ENCODE data around the gene NTM.

- TF ChIP-seq CTCF (IDR thresholded peaks at IDR 0.05; ENCODE audit: extremely low read depth in 1 of 2, insufficient read depth in 1 of 2, low read depth in 1 of 2, low read length in 2 of 2) (no peak), POLR2A (IDR thresholded peaks at IDR 0.05; ENCODE audit: low read depth, low read length) (no peak), POLR2AphosphoS5 (IDR thresholded peaks at IDR 0.05; ENCODE audit: insufficient read depth, low read depth, low read length) (no peak), MAX (IDR thresholded peaks at IDR 0.05; ENCODE audit: insufficient read depth, insufficient read length) (no peak), FOS (IDR thresholded peaks at IDR 0.05; ENCODE audit: borderline replicate concordance, insufficient read depth, low read length) (no peak)
Measured at GRCh38 chr11:131973061-131973460, 602.6 kb downstream of the NTM start.

All from endothelial cell of umbilical vein (primary cell).